Activated CD4-positive, alpha-beta T cell treated with anti-CD3 and anti-CD28 coated beads, Interleukin-10, Interleukin-2, amounts not matched to agents 100 ng/mL and 50 ng/mL, durations not matched to agents 16 hours and 8 hours (primary cell): Measurements from ENCODE around the gene CCR5AS.
A peak's percentile ranks its signal among the peaks of the same experiment; 100 is the strongest.
"Not testable (repeated sequence)": the region's sequence is repeated elsewhere in the genome, so short reads cannot be mapped to it uniquely, and the experiment has no call there.

Experiments
- DNase-seq: peaks from one replicate; pipeline ENCODE4 v3.0.0-alpha.2; 2020

The CCR5AS gene

DNA sequence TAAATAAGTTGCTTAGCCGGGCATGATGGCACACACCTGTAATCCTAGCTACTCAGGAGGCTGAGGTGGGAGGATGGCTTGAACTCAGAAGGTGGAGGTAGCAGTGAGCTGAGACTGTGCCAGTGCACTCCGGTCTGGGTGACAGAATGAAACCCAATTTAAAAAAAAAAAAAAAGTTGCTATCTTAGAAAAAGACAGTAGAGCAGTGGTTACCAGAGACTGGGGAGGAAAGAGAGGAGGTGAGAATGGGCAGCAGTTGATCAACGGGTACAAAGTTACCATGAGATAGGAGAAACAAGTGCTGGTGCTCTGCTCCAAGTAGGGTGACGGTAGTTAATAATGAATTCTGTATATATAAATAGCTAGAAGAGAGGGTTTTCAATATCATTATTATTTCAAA is 53.8 kb downstream of the CCR5AS start:
- no peak for DNase-seq

DNA sequence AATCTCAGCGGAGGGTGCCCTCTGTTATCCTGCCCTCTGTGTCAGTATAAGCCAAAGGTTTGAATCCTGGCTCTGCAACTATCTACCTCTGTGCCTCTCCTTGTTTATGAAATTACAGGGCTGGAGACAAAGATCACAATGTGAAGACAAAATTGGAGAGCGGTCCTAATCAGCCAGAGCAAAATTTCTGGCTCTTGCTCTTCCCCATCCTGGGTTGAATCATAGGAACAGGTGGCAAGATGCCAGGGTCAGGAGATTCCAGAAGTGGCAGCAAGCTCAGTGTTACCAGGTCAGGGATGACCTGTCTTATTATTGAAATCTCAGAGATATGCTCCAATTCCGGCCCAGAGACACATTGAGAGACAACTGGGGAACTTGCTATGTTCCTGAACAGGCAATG is 55.2 kb downstream of the CCR5AS start:
- no peak for DNase-seq

DNA sequence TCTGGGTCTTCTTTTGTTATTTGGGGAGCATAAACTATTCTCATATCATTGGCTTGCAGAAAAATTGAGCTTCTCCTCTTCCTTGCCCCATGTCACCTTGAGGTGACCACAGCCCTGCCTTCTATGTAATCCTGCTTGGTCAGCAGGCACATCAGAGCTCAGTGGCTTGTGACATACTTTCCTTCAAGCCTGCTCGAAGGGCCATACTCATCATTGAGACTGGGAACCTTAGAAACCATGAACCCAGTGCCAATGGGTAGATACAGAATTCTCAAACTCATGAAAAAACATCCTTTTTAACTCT is 56.7 kb downstream of the CCR5AS start:
- DNase-seq = peak; percentile 47

DNA sequence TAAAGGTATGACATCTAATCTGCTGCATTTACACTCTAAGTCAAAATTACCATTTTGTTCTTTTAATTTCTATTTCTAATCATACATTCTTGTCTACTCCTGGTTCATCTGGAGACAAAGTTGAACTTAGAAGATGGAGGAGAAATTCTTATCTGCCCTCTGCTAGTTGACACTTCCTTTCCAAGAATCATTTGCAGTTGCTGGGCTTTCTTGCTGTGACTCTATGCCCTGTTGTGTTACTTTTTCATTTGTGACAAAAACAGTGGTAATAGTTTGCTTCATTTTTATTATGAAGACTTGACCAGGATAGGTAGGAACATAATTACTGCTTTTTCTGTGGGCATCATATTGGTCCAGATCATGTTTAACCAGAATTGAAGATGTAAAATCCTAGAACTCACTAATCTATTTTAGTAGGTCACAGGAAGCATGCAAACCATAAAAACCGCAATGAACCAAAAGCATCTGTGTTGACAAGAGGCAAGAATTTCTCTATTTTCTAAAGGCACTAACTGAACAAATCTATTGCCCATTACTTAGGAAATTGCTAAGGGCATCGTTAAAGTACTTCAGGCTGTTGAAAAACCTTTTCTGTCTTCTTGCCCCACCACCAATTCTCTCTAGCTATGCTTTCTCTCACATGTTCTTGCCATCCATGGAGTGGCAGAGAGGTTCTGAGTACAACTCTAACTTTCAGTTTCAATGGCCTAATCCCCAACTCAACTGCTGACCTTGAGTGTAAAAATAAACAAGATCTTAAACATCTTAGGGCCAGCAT is 57.2 kb downstream of the CCR5AS start:
- peak; percentile 67 for DNase-seq

DNA sequence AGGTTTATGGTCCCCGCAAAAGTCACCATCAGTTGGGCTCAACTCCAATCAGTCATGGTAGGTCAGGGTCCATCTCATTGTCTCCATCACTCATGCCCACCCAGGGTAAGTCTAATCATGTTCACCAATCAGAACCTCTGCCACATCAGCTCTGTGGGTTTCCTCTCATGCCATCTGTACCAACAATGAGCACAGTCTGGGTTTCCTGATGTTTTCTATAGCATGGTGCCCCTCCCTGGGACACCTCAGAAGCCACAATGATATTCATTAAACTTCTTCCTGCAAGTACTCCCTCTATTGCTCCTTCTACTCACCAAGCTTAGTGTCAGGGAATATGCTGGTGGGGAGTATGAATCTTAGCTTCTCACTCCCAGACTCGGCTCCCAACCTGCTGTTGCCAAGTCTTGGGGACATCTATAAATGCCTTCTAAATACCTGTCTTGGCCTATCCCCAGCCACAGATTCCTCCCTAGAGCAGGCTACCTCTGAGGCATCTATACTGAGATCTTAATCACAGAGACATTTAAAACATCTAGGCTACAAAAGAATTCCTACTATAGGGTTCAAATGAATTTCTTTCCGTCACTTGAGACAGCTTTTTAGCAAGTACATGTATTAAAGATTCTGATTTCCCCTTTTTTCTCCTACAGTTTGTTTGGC is 57.9 kb downstream of the CCR5AS start:
- peak; percentile 51 for DNase-seq

DNA sequence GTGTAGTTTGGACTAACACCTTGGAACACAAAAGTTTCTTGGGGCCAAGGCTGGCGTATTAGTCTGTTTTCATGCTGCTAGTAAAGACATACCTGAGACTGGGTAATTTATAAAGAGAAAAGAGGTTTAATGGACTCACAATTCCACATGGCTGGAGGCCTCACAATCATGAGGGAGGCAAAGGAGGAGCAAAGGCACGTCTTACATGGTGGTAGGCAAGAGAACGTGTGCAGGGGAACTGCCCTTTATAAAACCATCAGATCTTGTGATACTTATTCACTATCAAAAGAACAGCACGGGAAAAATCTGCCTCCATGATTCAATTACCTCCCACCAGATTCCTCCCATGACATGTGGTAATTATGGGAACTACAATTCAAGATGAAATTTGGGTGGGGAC is 62.4 kb downstream of the CCR5AS start:
- no peak for DNase-seq

DNA sequence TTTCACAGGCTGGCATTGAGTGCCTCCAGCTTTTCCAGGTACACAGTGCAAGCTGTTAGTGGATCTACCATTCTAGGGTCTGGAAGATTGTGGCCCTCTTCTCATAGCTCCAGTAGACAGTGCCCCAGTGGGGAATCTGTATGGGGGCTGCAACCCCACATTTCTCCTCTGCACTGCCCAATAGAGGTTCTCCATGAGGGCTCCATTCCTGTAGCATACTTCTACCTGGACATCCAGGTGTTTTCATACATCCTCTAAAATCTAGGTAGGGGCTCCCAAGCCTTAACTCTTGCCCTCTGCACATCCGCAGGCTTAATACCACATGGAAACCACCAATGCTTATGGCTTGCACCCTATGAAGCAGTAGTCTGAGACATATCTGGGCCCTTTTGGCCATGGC is 68.0 kb downstream of the CCR5AS start:
- DNase-seq = no peak

DNA sequence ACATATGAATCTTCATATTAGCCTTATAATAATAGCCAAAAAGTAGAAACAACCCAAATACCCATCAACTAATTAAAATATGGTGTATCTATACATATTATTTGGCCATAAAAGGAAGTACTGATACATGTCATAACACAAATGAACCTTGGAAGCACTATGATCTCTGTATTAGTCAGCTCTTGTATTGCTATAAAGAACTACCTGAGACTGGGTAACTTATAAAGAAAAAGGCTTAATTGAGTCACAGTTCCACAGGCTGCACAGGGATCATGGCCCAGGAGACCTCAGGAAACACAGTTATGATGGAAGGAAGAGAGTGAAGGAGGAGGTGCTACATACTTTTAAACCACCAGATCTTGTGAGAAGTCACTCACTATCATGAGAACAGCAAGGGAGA is 69.0 kb downstream of the CCR5AS start:
- DNase-seq = peak; percentile 45

DNA sequence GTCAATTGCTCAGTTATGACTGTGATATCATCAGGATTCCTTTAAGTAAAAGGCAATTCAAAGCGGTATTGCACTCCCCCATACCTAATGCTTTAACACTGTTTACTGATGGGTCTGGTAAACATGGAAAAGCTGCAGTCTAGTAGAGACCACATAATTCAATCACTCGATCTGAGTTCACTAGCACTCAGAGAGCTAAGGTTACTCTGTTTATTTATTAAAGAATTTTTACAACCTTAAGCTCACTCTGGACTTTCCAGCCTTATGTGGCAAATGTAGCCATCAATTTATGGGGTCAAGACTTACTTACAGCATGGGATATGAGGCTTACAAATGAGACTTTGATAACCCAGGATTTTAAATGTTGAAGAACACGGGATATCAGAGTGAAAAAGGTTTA is 71.3 kb downstream of the CCR5AS start:
- no peak for DNase-seq

DNA sequence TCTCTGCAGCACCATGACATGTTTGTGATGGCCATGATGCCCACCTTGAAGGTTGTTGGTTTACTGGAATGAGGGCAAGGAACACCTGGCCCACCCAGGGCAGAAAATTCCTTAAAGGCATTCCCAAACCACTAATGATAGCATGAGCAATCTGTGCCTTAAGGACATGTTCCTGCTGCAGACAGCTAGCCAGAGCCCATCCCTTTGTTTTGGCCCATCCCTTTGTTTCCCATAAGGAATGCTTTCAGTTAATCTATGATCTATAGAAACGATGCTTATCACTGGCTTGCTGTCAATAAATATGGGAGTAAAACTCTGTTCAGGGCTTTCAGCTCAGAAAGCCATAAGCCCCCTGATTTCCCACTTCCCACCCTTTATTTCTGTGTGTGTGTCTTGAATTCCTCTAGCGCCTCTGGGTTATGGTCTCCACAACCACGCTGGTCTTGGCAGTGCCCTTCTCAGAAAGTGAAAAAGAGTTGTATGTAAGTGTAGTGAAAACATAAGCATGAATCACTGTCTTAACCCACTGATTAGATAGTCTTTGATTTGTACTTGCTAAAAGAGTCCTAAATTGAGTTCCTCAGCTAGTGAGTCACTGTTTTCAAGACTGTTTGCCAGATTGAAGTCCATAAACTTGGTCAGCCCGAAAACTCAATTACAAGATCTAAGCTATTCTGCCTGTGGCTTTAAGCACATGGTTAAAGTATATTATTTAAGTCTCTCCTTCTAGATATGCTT is 72.0 kb downstream of the CCR5AS start:
- peak; percentile 67 for DNase-seq

DNA sequence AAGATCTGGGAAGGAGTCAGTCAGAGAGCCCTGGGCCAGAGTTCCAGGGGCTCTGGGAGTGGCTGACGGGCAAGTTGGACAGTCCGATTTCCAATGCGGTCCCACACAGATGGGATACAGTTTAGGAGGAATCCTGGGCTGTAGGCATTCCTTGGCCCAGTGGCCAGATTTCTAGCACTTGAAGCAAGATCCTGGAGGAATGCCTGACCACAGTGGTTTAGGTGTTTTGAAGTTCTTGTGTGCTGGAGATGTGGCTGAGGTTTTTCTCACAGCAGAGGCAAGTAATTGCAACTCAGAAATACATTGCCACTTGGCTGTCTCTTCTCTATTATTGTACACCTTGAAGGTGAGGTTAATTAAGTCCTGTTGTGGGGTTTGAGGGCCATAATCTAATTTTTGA is 76.2 kb downstream of the CCR5AS start:
- DNase-seq = not testable (repeated sequence)

DNA sequence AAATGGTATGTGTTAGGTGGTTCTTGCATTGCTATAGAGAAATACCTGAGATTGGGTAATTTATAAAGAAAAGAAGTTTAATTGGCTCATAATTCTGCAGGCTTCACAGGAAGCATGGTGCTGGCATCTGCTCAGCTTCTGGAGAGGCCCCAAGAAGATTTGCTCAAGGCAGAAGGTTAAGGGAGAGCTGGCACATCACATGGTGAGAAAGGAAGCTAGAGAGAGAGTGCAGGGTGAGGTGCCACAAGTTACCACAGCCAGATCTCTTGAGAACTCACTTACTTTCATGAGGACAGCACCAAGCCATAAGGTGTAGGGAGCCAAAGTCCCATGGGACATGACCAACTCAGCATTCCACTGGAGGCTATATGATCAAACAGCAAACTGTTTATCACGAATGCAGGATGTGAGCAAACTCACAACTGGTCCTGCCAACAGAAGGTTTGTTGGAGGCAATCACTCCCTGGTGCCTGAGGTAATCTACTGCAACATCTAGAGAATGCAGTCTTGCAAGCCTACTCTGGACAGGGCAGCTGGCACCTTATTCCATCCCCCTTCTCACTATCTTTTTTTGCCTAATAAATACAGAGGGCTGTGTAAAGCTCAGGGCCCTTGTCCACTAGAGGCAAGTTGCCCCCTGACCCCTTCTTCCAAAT is 81.1 kb downstream of the CCR5AS start:
- no peak for DNase-seq

DNA sequence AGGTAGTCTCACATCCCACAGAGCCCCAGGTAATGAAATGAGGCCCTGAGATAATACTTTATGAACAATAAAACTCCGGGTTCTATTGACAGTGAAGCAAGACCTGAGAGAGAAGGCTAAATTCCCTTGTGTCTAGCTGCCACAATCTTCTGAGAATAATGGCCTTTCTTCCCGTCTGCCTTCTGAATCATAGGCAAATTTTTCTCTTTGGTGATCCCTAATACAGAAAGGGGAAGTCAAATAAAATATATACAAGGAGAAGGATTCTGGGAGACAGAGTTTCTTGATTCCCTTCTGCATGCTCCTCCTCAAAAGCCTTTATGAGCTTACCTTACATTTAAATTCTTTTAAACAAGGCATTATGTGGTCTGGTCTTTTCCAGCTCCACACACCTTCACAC is 82.8 kb downstream of the CCR5AS start:
- no peak for DNase-seq

DNA sequence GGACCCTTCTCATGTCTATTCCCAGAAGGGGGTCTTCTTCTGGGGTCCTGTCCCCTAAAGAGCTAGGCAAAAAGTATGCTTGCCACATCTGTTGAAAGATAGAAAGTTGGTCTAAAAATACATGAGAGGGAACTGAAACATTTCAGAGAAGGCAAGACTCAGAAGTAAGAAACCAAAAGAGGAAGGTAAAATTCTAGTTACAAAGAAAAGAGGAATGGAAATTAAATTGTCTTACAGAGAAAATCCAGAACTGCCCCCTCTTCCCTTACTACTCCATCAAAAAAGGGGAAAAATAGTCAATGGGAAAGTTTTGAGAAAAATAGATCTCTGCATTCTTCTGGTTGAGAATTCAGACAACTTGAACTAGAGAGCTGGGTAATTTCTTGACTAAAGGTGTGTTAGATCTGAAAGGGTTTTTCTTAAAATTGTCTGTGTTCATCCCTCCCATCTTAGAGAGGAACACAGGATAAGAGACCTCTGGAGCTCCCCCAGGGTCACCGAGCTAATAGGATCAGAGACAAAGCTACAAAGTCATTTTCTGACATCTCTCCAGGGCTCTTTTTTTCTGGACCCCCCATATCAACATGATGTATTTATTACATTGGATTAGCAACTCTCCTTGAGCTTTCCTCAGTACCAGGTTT is 85.3 kb downstream of the CCR5AS start:
- no peak for DNase-seq

DNA sequence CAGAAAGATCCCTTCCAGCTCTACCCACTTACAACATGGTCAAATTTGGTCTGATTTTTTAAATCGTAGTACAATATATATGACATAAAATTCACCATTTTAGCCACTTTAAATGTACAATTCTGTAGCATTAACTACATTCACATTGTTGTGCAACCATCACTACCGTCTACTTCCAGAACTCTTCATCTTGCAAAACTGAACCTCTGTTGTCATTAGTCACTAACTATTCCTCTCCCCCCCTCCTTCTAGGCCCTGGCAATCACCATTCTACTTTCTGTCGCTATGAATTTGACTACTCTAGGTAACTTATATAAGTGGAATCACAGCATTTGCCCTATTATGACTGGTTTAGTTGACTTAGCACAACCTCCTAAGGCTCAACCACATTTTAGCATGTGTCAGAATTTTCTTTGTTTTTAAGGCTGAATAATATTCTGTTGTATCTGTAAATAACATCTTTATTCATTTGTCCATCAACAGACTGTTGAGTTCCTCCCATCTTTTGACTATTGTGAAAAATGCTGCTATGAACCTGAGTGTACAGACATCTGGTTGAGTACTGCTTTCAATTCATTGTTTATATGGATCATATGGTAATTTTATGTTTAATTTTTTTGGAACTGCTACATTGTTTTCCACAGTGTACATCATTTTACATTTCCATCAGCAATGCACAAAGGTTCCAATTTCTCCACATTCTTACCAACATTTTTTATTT is 88.5 kb downstream of the CCR5AS start:
- no peak for DNase-seq

DNA sequence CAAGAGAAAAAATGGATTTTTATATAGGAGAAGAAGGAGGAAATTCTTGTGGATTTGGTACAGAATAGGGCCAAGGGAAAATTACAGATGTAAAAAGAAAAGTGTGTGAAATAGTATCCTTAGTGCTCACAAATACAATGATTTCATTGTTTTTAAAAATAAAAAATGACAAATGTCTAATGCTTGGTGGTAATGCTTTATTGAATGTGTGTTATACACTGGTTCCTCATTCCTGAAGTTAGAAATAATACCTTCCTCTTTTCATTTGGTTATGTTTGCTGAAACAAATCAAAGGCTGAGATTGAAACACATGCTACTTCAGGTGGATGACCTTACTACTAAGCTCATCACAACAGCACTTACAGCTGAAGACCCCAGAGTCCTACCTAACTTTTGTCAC is 90.7 kb downstream of the CCR5AS start:
- no peak for DNase-seq

DNA sequence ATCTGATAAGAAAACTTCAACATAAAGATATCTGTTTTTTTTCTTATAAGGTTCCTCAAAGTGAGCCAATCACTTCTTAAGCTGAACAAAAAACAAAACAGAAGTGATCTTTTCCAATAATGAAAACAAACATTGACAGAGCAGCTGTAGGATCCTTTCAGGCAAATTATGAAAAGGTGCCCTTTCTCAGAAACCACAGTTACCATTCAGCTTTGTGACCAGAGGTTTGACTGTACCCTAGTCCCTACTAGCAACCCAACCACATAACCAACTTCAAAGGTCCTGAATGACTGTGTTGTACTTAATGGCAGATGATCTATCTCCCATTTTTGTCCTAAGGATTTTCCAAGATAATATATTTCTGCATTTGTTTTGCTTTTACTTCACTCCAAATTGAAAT is 92.3 kb downstream of the CCR5AS start:
- DNase-seq = peak; percentile 54
